SKM-1 treated with dmso at 0.1 percent for 144 hours (cell line): ENCODE results near the gene ITGAD.
A peak's percentile ranks its signal among the peaks of the same experiment; 100 is the strongest.
"Not testable (repeated sequence)": the region's sequence is repeated elsewhere in the genome, so short reads cannot be mapped to it uniquely, and the experiment has no call there.

Experiments
- DNase-seq: peaks from one replicate; lab custom pipeline; 2025; ENCODE audit not compliant: unreplicated experiment; lab: John Stamatoyannopoulos, UW

ITGAD gene

DNA sequence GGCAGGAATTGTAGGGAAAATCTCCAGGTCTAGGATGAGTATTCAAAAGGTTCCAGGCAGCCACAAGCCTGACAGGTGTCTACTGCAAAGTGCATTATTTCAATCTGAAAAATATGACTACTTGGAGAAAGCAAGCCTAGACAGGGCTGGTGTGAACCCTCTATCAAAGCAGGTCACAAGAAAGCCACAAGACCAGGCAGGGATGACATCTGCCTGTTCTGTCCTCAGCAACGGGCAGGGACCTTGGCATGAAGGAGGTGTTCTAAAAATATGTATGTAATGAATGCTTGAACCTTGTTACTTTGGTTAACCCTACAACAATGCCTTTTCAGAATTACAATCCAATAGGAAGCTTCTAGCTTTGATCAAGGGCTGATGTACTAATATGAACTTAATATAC is 36.2 kb downstream of the ITGAD start:
- DNase-seq: no peak

GRCh38 chr16:31429796-31430195 is 36.7 kb downstream of the ITGAD start:
- DNase-seq: no peak

DNA sequence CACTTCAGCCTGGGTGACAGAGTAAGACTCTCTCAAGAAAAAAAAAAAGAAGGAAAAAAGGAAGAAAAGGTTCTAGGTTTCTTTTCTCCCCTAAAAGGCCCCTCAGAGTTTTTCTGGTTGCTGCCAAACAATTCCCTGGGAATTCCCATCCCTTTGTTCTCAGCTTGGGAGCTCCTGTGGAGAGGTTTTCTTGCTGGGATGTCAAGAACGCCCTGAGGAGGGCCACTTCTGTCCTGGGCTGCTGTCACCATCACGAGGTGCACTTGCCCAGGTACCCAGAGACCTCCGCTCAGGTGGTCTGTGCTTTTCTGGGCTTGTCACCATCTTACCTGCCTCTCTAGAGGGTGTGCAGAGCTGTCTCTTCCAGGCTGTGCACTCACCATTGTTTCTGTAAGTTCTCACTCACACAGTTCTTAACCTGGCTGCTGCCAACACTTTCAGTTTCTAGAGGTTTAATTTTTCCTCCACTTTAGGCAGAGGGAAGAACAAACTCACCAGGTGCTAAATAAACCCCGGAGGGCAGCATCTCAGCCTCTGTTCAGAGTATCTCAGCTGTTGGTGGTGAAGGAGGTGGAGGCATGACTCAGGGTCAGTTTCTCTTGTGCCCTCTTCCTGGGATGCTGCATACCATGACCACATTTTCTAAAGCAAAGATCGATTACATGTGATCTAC is 37.4 kb downstream of the ITGAD start:
- DNase-seq: no peak

- no peak for DNase-seq
Observed at GRCh38 chr16:31435341-31436220, 42.4 kb downstream of the ITGAD start.

DNA sequence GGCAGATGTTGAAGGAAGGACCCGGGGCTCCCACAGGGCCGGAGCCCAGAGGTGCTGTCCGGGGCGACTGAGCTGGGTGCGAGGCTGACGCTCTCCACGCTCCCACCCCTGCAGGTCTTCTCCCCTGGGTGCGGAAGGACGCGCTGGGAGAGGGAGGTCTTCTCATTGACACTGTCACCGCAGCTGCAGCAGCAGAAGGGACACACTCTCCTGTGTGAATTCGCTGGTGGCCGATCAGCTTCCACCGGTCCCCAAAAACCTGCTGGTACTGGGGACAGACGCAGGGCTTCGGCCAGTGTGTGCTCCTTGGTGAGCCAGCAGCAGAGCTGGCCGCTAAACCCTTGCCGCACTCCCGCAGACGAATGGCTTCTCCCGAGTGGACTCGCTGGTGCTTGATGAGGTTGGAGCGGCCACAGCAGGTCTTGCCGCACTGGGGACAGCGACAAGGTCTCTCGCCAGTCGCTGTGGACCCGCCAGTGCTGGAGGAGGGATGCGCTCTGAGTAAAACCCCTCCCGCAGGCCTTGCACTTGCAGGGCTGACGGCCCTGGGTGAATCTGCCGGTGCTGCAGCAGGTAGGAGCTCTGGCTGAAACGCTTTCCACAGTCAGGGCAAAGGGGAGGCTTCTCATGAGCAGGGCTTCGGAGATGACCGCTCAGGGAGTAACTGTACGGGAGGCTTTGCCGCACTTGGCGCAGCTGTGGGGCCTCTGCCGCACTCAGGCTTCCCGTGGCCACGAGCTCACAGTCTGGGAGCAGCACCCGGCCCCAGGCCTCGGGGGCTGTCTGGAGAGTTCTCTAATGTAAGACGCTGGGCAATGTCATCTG is 43.3 kb downstream of the ITGAD start:
- no peak for DNase-seq

DNA sequence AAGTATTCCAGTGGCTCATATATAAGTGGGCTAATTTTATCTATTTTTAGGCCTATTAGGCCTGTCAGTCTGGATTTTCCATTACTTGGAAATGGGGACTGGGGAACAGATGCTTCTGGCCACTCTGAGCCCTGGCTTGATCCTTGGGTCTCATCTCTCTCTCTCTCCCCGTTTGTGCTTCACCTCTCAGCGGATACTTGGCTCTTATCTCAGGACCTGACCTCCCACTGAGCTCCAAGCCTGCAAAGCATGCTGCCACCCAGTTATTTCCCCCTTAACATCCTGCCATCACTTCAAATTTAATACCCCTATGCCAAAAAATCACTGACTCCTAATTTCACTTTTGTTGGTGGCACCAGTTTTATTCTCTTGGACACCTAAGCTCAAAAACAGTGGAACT is 45.3 kb downstream of the ITGAD start:
- no peak for DNase-seq

- not testable (repeated sequence) for DNase-seq
Observed at GRCh38 chr16:31439023-31439422, 45.9 kb downstream of the ITGAD start.

GRCh38 chr16:31439519-31439918 is 46.4 kb downstream of the ITGAD start:
- DNase-seq: no peak

GRCh38 chr16:31440516-31441184 is 47.5 kb downstream of the ITGAD start:
- no peak for DNase-seq

DNA sequence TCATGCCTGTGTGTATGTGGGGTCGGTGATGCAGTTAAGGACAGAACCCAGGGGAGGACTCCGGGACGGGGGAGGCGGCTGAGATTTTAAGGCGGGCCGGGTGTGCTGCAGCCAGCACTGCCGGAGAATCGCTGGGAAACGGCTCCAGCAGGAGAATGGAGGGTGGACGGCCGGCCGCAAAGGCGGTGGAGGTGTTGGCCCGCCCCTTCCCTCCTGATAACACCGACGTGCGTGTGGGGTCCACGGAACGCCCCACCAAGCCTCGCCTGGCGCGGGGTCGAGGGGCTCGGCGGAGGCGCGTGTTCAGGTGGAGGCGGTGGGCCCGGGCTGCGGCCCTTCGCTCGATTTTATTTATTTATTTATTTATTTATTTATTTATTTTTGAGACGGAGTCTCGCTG is 48.8 kb downstream of the ITGAD start:
- DNase-seq: no peak

GRCh38 chr16:31445931-31446330 is 52.8 kb downstream of the ITGAD start:
- DNase-seq: not testable (repeated sequence)

DNA sequence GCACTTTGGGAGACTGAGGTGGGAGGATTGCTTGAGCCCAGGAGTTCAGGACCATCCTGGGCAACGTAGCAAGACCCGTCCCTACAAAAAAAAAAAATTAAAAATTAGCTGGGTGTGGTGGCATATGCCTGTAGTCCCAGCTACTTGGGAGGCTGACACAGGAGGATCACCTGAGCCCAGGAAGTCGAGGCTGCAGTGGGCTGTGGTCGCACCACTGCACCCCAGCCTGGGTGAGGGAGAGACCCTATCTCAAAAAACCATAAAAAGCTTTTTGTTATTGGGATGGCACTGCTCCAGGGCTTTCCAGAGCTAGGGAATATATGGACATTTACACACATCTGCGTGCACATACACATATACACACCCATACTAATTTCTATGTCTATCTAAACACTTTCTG is 58.1 kb downstream of the ITGAD start:
- no peak for DNase-seq

- DNase-seq: peak; percentile 69
Observed at GRCh38 chr16:31451681-31452351, 58.7 kb downstream of the ITGAD start.

GRCh38 chr16:31452631-31453106 is 59.5 kb downstream of the ITGAD start:
- DNase-seq: no peak

DNA sequence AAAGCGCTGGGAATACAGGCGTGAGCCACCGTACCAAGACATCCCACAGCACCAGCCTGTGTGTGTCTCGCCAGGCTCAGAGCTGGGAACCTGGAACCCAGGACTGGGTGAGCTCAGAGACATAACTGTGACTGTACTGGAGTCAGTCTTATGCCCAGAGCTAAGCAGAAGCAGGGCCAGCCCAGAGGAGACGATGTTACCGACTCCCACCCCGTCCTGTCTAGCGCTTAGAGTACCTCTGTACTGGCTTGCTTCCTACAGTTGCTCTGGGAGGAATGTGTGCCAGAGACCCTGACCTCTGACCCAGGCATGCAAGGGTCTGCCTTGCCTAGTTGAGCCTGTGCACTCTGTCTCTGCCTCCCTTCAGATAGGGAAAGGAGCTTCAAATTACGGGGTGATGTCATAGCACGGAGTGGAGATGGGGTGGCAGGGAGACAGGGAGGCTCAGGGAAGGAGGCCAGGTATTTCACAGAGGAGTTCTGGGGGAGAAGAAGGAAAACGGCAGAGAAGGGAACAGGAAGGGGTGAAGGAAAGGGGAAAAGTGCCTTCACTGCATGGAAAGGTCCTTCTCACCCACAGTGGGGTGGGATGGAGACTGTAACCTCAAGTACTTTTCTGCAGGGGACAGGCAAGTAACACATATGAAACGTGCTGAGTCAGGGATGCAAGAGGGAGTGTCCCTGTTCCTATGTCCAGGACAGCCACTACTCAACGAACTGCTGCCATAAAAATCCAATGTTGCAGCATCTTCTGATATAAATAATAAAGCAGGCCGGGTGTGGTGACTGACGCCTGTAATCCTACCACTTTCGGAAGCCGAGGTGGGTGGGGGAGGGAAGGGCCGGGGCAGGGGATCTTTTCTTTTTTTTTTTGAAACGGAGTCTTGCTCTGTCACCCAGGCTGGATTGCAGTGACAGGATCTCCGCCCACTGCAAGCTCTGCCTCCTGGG is 60.4 kb downstream of the ITGAD start:
- no peak for DNase-seq

DNA sequence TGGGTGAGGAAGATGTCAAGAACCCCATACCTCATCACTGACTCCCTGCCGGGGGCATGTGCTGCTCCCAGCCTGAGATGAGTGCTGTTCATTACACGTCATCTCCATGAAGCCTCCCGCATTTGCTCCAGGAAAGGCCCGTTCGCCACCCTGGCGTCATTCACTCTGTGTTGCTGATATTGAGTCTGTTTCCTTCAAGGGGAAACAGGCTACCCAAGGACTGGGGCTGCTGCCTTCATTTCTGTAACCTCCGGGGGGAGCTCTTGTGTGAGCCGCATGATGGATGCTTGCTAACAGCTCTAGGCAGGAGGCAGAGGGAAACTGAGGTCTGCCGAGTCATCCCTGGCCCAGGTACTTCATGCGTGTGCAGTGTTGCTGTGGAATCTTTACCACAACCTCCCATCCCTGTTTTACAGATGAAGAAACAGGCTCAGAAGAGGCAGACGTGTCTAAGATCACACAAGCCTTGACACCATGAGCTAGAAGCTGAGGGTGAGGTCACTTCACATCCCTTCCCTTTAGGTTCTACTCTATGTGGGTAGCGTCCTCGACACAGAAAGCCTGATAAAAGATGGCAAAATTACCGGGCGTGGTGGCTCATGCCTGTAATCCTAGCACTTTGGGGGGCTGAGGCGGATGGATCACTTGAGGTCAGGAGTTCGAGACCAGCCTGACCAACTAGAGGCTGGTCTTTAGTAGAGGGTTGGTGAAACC is 62.6 kb downstream of the ITGAD start:
- no peak for DNase-seq

DNA sequence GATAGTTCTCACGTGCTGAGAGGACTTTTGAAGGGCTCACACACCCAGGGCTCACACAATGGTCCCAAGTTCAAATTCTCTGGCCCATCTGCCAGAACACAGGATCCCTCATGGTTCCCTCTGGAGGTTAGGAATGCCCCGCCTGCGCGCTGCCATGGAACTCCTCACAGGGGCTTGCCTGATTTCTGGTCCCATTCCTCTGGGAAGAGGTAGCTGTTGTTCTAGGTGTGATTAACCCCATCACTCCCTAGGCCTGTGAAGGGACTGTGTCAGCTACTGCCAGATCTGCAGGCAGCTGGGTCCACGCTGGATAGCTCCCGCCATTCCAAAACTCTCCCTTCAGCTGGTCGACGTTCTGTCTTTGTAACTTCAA is 63.8 kb downstream of the ITGAD start:
- no peak for DNase-seq

GRCh38 chr16:31458073-31458843 is 65.1 kb downstream of the ITGAD start:
- DNase-seq: peak; percentile 52
